AG09319 (cell line): ENCODE data around the gene MRPL20.
"Not testable (repeated sequence)": the region's sequence is repeated elsewhere in the genome, so short reads cannot be mapped to it uniquely, and the experiment has no call there.

Experiments used
- DNase-seq: peaks from one replicate; pipeline ENCODE4 v3.0.0-alpha.2; 2010; ENCODE audit warnings: low read depth; ENCODE audit errors: extremely low read depth
- TF ChIP-seq, protein P1 (sequence below): IDR thresholded peaks from 2 replicates; pipeline ENCODE4 v1.5.1; 2011; ENCODE audit warnings: low read depth, mild to moderate bottlenecking, inconsistent platforms, low read length, moderate library complexity

The MRPL20 gene

GRCh38 chr1:1421147-1421906 is 14.2 kb upstream of the MRPL20 start, which contains the start of gene ANKRD65:
Gene ANKRD65, minus strand, starts transcription at chr1:1421276. Its CDS starts 271 bp downstream, at chr1:1421005.
- no peak for DNase-seq
- TF ChIP-seq, protein P1, sequence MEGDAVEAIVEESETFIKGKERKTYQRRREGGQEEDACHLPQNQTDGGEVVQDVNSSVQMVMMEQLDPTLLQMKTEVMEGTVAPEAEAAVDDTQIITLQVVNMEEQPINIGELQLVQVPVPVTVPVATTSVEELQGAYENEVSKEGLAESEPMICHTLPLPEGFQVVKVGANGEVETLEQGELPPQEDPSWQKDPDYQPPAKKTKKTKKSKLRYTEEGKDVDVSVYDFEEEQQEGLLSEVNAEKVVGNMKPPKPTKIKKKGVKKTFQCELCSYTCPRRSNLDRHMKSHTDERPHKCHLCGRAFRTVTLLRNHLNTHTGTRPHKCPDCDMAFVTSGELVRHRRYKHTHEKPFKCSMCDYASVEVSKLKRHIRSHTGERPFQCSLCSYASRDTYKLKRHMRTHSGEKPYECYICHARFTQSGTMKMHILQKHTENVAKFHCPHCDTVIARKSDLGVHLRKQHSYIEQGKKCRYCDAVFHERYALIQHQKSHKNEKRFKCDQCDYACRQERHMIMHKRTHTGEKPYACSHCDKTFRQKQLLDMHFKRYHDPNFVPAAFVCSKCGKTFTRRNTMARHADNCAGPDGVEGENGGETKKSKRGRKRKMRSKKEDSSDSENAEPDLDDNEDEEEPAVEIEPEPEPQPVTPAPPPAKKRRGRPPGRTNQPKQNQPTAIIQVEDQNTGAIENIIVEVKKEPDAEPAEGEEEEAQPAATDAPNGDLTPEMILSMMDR, result no peak

DNA sequence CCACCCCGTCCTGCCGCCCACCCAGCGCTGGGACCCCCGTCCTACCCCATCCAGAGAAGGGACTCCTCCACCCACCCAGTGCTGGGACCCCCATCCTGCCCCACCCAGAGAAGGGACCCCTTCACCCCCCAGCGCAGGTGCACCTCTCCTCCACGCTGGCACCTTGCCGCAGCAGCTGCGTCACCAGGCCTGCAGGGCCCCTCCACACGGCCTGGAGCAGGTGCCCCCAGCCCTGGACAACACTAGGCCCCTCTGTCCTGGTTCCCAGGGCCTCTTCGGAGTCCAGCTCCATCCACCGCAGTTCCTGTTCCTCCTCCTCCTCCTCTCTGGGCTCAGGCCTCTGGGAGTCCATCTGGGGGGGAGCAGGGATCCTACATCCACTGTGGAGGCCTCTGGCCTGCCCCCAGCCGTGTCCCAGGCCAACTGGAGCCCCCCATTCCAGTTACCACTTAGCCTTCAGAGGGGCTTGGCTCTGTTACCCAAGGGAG is 13.6 kb upstream of the MRPL20 start:
- TF ChIP-seq, protein P1, result no peak
- DNase-seq, result no peak

DNA sequence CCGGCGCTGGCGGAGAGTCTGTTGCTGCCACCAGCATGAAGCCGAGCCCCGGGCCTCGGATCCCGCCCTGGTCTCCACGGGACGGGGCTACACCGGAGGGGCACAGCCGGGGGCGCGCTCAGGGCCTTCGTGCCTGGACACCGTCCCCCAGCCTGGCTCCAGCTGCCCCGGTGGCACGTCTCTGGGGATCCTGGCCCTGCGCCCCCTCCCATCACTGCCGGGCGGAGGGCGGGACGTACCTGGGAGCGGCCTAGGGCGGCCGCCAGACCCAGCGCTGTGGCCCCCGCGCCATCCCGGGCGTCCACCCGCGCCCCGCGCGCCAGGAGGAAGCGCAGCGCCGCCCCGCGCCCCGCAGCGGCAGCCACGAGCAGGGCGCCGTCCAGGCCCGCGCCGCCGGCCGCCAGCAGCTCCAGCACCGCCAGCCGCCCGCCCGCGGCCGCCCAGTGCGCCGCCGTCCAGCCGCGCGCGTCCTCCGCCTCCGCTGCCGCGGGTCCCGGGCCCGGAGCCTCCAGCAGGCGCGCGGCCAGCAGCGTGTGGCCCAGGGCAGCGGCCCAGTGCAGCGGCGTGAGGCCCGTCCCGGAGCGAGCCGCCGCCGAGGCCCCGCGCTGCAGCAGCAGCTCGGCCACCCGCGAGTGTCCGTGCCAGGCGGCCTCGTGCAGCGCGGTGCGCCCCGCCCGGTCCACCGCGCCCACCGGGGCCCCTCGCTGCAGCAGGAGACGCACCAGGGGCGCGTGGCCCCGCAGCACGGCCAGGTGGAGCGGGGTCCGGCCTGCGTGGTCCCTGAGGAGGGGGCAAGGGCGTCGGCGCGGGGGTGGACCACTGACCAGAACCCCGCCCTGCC is 12.9 kb upstream of the MRPL20 start:
- TF ChIP-seq, protein P1, result no peak
- no peak for DNase-seq

GRCh38 chr1:1419363-1419812 is 12.3 kb upstream of the MRPL20 start:
- TF ChIP-seq, protein P1, result no peak
- DNase-seq, result no peak

DNA sequence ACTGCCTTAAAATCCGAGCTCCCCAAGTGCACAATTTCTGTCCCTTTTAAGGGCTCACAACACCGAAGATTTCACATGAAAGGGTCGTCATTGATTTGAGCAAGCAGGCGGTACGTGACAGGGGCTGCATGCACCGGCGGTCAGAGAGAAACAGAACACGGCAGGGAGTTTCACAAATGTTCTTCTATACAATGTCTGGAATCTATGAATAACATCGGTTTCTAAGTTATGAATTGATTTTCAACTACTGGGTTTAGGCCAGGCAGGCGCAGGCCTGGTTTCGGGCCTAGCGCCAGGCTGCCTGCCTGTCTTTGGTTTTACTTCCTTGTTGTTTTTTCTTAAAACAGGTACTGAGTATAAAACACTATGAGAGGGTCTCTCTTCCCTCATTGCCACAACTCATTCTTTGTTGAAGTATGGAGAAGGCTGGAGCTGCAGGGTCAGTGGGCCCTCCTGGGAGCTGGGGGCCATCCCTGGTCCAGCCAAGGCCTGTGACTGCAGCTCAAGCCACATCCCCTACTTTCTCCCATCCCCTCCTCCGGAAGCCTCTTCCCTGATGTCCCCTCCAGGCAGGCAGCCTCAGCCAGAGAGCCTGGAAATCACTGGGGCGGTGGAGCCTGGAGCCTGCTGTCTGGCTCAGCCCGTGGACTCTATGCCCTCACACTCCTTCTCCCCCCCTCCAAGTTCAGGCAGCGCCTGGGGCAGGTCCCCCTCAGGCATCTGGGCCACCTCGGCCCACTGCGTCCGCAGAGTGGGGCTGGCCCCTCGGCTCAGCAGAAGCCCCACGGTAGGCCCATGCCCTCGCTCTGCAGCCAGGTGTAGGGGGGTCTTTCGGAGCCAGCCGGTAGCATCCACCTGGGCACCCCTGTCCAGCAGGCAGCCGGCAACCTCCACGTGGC is 11.6 kb upstream of the MRPL20 start:
- DNase-seq, result no peak
- TF ChIP-seq, protein P1, result no peak

- not testable (repeated sequence) for DNase-seq
Measured at GRCh38 chr1:1417825-1418463, 10.9 kb upstream of the MRPL20 start.

DNA sequence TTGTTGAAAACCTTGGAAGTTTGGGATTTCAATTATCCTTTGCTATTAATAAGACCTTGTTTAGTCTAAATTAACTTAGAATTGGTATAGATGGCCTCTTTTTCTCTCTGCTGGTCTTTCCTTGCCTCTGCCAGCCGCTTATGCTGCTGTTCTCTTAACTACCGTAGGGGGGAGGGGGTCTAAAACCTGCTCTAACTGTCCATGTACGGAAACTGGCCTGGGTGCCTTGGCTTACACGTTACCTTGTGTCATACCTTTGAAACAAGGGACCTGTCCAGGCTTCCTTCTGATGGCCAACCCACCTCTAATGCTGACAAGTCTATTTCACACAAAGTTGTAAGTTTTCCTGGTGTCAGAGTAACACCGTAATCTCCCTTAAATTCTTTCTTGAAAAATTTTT is 10.3 kb upstream of the MRPL20 start:
- not testable (repeated sequence) for DNase-seq
